H54 (cell line): ENCODE measurements around the gene PPP4R1.

Experiments used
- DNase-seq: peaks from one replicate; pipeline ENCODE4 v3.0.0; 2011; ENCODE audit warnings: low spot score, mixed read lengths; ENCODE audit not compliant: insufficient read length
- FAIRE-seq: peaks from 3 replicates; lab custom pipeline; 2011; peaks lifted over from hg19 to GRCh38; lab: Jason Lieb, UNC
- POLR2A ChIP-seq: IDR thresholded peaks from 2 replicates; pipeline ENCODE4 v1.6.1; 2011; ENCODE audit warnings: low read depth, mild to moderate bottlenecking, low read length

Gene PPP4R1

DNA sequence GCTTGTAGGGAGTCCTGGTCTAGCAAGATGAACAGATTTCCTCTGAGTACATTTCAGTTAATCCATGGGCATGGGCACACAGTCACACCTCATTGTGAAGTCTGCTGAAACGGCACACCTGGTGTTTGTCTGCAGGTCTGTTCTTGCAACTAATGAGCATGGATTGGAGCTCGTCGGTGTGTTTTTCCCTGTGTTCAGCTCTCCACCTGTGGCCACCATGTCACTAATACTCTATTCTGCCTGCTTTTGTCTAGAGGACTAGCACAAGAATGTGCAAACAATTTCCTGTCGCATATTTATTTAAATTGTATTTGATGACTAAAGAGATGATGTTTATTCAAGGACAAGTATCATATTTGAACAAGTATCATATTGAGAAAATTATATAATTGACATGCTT, 24.5 kb upstream of the PPP4R1 start:
- DNase-seq (no peak), FAIRE-seq (no peak)
- TF ChIP-seq POLR2A, result no peak

DNA sequence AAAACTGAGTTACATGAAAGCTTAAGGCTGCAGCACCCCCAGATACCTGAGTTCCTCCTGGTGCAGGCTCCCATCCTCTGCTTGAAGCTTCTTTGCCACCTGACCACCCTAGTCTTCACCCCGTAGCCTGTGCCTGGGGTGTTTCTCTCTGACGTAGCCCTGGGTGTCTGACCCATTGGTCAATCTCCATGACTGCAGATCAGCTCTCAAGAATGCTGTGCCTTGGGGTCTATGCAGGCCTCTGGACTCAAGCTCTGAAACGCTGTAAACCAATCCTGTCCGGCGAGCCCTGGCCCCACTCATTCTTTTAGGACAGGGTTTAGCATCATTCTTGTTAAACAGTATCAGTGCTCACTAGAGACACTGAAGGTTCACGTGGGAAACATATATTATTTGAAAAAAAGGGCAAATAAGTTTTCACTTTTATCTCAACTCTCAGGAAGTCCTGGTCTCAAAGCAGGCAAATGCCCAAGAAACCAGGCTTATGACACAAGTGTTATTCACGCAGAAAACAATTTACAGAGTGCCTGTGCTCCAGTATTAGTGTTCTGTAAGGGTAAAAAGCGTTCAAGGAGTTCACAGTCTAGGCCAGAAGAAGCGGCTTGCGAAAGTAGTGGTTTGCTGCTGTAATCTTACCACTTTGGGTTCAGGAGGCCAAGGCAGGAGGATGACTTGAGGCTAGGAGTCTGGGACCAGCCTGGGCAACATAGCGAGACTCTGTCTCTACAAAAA, 22.8 kb upstream of the PPP4R1 start:
- DNase-seq (no peak), FAIRE-seq (no peak)
- TF ChIP-seq POLR2A, result no peak

DNA sequence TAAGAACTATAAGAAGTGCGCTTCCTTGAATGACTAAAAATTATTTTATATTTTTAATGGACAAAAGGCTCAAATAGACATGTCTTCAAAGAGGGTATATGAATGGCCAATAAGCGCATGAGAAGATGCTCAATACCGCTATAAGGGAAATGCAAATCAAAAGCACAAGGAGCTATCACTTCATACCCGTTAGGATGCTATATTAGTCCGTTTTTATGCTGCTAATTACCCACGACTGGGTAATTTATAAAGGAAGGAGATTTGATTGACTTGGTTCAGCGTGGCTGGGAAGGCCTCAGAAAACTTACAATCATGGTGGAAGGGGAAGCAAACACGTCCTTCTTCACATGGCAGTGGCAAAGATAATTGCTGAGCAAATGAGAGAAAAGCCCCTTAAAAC, 20.5 kb upstream of the PPP4R1 start:
- no peak for DNase-seq
- no peak for FAIRE-seq
- no peak for TF ChIP-seq POLR2A

DNA sequence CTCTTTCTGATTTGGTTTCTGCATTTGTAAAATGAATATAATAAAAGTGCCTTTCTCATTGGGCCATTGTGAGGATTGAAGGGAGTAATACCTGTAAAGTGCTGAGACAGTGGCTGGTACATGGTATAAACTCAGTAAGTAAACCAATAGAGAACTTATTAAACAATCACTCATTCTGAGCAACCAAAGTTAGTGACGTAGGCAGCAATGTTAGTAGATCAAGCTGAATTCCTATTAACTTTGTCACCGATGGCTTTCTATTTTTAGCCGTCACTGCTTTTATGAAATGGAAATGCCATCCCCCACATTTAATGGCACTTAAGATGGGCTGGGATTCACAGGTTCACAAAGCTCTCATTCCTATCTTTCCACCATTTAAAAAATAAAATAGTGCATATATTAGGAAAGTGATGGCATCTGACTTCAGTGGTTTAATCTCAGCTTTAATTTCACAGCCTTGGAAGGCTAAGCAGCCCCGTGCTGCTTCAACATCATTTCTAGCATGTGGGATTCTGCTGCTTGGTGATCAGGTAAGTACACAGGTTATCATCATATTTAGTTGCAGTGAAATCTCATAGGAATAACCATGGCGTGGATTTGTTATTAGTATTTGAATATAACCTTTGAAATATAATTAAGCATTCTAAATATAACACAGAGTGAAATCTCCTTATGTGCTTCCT, 17.6 kb upstream of the PPP4R1 start:
- no peak for DNase-seq
- no peak for TF ChIP-seq POLR2A
- FAIRE-seq, result peak; percentile 65

DNA sequence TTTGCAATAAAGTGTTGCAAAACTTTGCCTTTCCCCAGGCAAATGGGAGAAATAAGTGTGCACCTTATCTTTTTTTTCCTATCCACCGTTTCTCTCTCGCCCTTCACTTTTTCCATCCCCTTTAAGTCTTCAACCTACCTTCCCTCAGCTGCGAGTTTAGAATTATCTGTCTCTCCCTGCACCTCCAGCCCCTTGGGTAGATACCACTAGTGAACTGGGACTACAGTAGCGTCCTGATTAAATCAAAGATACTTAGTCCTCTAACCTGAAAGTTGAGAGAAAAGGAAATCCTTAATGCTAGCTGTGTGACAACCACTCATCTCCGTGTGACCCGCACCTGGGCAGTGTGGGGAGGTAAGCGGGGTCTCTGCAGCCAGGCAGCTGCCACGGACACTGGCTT, 16.1 kb upstream of the PPP4R1 start:
- DNase-seq (no peak), FAIRE-seq (no peak)
- TF ChIP-seq POLR2A, result no peak

DNA sequence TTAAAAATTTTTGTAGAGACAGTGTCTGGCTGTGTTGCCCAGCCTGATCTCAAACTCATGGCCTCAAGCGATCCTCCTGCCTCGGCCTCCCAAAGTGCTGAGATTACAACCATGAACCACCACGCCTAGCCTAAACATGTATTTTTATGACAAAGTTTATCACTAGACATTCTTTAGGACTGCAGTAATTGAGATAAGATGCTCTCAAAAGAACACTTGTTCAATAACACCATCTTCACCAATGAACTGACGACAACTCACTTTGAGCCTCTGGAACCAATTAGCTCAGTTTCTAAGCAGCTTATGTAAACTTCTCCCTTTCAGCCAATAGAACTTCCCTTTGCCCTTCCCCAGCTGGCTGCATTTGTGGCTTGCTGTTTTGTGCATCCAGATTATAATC, 15.3 kb upstream of the PPP4R1 start:
- FAIRE-seq (peak; percentile 38), DNase-seq (no peak)
- no peak for TF ChIP-seq POLR2A

DNA sequence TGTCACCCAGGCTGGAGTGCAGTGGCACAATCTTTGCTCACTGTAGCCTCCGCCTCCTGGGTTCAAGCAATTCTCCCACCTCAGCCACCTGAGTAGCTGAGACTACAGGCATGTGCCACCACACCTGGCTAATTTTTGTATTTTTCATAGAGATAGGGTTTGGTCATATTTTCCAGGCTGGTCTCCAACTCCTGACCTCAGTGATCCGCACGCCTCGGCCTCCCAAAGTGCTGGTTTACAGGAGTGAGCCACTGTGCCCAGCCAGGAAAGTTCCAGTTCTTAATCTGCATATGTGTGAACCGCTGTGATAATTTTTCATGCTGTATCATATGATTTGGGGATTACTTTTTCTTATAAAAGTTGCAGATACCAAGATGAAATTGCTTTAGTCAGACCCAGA, 14.6 kb upstream of the PPP4R1 start:
- DNase-seq, result no peak
- no peak for TF ChIP-seq POLR2A
- no peak for FAIRE-seq

DNA sequence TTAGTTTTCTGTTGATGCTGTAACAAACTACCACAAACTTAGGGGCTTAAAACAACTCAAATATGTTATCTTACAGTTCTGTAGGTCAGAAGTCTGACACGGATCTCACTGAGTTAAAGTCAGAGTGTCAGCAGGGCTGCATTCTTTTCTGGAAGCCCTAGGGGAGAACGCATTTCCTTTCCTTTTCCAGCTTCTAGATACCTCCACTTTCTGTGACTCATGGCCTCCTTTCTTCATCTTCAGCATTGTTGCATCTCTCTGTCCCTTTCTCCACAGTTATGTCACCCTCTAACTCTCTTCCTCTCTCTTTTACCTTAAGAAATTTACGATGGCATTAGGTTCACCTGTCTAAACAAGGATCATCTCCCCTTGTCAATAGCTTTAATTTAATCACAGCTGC, 13.3 kb upstream of the PPP4R1 start:
- no peak for TF ChIP-seq POLR2A
- FAIRE-seq (peak; percentile 84), DNase-seq (no peak)

DNA sequence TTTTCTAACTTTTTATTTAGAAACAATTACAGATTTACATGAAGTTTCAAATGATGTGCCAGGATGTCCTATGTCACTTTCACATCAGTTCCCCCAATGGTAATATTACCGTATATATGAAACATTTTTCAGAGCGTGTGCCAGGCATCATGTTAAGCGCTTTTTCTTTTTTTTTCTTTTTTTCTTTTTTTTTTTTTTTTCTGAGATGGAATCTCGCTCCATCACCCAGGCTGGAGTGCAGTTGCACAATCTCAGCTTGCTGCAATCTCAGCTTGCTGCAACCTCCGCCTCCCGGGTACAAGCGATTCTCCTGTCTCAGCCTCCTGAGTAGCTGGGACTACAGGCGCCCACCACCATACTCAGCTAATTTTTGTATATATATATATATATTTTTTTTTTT, 5.6 kb upstream of the PPP4R1 start:
- TF ChIP-seq POLR2A, result no peak
- DNase-seq (no peak), FAIRE-seq (no peak)

DNA sequence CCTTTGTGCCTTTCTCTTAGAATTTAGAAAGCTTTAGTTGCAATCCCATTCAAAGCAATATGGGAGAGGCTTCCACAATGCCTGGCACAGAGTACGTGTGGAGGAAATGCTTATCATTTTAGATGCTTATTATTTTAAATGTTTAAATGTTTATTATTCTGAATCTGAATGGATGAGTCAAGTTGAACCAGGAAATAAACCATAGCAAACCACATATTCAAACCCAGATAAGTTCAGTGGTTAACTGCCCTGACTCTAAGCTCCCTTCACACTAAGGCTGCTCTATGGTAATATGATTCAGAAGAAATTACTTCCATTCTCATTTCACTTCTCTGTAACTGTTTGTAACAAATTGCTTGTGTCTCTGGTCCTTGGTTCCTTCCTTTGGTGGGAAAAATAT, 5.2 kb upstream of the PPP4R1 start:
- DNase-seq (no peak), FAIRE-seq (no peak)
- no peak for TF ChIP-seq POLR2A

DNA sequence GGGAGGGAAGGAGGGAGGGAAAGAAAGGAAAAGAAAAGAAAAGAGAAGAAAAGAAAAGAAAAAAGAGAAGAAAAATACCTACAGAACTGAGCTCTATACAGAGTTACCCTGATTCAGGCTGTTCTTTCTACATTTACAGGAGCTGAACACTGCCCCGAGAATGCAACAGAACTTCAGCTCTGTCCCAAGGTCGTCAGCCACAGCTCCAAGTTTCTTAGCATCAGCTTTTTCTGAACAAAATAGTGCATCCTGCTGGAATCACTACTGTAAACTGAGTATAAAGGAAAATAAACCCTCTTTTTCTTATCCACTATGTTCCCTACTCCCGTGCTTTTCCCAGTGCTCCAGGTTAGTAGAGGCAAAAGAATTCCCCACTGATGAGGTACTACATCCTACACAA, 4.7 kb upstream of the PPP4R1 start:
- TF ChIP-seq POLR2A, result no peak
- FAIRE-seq (no peak), DNase-seq (no peak)

DNA sequence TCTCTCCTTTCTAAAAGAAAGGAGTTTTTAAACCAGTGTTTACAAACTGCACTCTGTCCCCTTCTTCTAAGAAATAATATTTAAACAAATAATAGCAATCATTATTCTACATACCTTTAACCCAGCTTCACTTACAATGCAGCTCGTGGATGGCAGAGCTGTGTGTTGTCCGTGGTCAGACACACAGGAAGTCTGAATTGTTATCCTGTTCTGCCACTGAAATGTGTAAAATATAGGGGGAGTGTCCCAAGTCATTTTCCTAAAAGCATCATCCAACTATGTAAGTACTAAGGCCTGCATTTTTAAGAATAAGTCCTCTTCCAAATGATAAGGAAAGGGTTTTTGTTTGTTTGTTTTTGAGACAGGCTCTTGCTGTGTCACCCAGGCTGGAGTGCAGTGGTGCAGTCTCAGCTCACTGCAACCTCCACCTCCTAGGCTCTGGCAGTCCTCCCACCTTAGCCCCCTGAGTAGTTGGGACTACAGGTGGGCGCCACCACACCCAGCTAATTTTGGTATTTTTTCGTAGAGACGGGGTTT, 2.7 kb upstream of the PPP4R1 start:
- FAIRE-seq, result peak; percentile 36
- DNase-seq, result no peak
- no peak for TF ChIP-seq POLR2A

DNA sequence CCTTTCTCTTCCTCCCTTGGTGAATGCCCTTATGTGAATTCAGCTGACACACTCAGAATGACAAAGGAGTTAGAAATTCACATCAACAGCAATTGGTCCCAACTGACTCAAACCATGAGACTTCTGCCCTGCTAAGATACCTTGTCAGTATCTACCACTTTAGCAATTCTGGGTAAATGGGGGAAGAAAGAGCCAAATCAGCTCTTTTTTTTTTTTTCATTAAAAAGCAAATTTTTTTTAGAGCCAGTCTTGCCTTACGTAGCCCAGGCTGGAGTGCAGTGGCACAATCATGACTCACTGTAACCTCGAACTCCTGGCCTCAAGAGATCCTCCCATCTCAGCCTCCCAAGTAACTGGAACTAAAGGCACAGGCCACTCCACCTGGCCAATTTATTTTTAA, 1.7 kb upstream of the PPP4R1 start:
- peak; percentile 48 for FAIRE-seq
- no peak for TF ChIP-seq POLR2A
- no peak for DNase-seq

DNA sequence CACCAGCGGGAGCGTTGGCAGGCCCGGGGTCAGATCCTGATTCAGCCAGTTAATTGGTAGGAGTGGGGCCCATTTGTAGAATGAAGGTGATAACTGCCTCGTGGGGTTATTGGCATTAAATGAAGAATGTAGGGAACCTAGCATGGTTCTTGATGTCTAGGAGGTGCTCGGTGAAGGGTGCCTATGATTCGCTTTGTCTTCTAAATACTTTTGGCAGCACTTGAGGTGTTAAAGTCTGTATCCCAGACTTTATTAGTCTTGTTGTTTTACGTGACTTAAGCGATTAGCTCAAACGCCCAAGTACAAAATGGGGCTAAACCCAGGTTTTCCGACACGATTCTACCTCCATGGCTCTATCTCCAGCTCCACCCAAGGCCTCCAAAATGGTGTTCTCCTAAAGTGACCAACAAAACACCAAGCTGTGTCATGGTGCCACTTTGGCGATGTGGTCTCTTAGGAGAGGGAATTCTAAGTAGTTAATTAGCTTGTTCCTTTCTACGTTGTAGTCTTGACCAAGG, 980 bp upstream of the PPP4R1 start:
- no peak for TF ChIP-seq POLR2A
- no peak for FAIRE-seq
- DNase-seq, result no peak

DNA sequence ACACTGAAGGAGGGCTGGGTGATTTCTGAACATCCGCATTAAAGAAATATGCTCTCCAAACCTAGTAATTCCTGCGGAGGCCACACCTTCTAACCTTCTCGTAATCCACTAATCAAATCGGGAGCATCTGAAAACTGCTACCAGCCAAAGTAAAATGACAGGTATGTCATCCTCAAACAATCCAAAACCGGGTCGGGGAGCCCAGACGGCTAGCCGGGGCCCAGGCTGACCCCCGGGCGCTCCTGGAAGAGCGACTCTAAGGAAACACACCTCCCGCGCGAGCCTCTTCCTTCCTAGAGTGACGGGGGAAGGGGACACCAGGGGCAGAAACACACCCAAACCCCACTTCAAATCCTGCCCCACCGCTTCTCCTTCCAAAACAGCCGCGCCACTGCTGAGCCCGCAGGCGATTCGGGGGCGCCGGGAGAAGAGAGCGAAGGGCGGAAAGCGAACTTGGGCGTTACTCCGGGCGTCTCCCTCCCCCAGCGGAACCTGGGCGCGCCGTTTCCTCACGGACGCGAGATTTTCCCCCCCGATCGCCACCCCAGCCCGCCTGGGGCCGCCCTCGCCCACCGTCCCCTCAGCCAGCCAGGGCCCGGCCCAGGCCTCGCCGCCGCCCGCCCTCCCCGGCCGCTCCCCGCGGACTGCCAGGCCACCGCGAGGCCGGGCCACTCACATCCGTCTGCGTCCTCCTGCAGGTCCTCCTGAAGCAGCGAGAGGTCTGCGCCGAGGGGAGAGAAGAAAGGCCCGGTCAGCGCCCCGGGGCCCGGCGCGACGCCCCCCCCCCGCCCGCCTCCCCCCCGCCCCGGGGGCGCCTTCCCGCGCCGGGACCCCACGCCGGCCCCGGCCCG, 584 bp downstream of the PPP4R1 start:
- peak; percentile 40 for DNase-seq
- FAIRE-seq, result no peak
- TF ChIP-seq POLR2A, result no peak
